ENCODE results near the gene LTB.

Gene LTB

DNA sequence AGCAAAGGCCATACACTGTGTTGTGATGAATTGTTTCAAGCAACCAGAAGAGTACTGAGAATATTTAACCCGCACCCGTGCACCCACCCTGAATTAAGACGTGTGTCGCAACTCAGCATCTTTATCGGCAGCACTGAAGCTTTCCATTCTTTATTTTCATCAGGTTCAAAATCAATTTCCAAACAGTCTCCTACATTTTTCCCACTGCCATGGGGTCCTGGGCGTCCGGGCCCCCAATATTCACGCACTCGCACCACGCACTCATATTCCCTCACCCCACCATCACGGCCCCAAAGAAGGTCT lies 1.8 kb downstream of the LTB start:
- H3K4me3 ChIP-seq (ENCODE audit: low read depth, low read length), result peak overlapping the region; percentile 86
- DNase-seq (ENCODE audit: low read depth), result no peak
- TF ChIP-seq, protein P1, sequence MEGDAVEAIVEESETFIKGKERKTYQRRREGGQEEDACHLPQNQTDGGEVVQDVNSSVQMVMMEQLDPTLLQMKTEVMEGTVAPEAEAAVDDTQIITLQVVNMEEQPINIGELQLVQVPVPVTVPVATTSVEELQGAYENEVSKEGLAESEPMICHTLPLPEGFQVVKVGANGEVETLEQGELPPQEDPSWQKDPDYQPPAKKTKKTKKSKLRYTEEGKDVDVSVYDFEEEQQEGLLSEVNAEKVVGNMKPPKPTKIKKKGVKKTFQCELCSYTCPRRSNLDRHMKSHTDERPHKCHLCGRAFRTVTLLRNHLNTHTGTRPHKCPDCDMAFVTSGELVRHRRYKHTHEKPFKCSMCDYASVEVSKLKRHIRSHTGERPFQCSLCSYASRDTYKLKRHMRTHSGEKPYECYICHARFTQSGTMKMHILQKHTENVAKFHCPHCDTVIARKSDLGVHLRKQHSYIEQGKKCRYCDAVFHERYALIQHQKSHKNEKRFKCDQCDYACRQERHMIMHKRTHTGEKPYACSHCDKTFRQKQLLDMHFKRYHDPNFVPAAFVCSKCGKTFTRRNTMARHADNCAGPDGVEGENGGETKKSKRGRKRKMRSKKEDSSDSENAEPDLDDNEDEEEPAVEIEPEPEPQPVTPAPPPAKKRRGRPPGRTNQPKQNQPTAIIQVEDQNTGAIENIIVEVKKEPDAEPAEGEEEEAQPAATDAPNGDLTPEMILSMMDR (conservative IDR thresholded peaks at IDR 0.05; ENCODE audit: low read depth, low read length), result no peak

DNA sequence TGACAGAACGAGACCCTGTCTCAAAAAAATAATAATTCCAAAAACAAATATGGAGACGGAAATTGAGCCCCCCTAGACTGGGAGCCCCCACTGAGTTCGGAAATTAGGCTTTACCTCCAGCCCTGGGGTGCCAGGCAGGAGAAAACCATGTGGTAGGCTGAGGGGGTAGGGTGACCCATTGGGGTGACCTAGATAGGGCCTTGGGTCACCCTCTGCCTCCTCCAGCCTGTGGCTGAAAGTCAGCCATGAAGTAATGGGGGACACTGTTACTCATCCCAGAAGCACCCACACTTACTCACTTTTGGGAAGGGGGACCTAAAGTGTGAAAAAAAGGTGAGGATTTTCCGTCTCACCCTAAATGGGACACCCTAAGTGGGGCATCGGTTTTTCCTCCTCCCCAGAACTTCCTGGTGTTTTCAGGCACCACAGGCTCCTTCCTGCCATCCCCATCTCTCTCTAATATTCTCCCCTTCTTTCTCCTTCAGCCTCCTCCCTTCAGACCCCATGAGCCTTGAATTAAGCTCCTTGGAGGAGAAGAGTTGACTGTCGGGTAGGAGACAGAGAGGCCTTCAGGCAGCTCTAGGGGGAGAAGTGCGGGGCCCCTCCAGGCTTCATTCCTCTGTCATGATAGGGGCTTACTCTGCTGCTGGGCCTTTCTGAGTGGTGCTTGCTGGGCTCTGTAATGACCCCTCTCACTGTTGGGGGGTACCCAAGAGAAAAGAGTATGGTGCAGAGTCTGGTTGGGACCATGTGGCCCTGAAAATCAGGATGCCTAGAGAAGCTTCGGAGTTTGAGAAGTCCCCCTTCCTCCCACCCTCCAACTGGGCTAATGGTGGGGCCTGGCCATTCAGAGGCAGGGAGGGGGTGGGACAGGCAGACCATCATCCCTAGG lies 2.4 kb downstream of the LTB start:
- TF ChIP-seq, protein P1 (conservative IDR thresholded peaks at IDR 0.05; ENCODE audit: low read depth, low read length), result no peak
- no peak for DNase-seq (ENCODE audit: low read depth)
- H3K4me3 ChIP-seq (ENCODE audit: low read depth, low read length), result no peak overlapping the region

DNA sequence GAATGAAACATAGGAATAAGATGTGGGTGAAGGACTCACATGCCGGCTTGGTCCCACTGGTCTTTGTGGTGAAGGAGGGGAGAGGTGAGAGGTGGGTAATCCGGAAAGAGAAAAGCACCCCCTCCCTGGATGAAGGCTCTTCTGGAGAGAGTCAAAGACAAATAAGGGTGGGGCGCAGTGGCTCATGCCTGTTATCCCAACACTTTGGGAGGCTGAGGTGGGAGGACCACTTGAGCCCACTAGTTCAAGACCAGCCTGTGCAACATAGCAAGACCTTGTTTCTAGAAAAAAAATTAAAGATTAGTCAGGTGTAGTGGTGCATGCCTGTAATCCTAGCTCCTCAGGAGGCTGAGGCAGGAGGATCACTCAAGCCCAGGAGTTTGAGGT lies 3.1 kb downstream of the LTB start:
- H3K4me3 ChIP-seq (ENCODE audit: low read depth, low read length), result no peak overlapping the region
- no peak for DNase-seq (ENCODE audit: low read depth)
- TF ChIP-seq, protein P1 (conservative IDR thresholded peaks at IDR 0.05; ENCODE audit: low read depth, low read length), result no peak

DNA sequence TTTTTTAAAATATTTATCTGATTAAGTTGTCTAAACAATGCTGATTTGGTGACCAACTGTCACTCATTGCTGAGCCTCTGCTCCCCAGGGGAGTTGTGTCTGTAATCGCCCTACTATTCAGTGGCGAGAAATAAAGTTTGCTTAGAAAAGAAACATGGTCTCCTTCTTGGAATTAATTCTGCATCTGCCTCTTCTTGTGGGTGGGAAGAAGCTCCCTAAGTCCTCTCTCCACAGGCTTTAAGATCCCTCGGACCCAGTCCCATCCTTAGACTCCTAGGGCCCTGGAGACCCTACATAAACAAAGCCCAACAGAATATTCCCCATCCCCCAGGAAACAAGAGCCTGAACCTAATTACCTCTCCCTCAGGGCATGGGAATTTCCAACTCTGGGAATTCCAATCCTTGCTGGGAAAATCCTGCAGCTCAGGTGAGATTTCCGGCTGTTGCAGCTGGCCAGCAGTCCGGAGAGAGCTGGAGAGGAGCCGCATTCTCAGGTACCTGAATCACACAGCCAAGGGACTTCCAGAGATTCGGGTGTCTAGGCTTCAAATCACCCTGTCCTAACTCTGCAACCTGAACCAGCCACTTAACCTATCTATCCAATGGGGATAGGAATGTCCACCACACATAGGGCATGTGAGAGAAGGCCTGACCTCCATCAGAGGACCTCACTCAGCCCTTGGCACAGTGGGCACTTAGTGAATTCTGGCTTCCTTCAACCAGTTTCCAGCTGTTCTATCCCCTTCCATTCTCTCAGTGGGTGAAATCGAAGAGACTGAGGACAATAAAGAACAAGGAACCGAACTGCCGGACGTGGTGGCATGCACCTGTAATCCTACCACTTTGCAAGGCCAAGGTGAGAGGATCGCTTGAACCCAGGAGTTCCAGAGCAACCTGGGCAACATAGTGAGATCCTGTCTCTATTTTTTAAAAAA lies 3.8 kb downstream of the LTB start:
- no peak for DNase-seq (ENCODE audit: low read depth)
- no peak overlapping the region for H3K4me3 ChIP-seq (ENCODE audit: low read depth, low read length)
- TF ChIP-seq, protein P1 (conservative IDR thresholded peaks at IDR 0.05; ENCODE audit: low read depth, low read length), result no peak

DNA sequence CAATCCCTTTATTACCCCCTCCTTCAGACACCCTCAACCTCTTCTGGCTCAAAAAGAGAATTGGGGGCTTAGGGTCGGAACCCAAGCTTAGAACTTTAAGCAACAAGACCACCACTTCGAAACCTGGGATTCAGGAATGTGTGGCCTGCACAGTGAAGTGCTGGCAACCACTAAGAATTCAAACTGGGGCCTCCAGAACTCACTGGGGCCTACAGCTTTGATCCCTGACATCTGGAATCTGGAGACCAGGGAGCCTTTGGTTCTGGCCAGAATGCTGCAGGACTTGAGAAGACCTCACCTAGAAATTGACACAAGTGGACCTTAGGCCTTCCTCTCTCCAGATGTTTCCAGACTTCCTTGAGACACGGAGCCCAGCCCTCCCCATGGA lies 4.7 kb downstream of the LTB start:
- TF ChIP-seq, protein P1 (conservative IDR thresholded peaks at IDR 0.05; ENCODE audit: low read depth, low read length), result no peak
- DNase-seq (ENCODE audit: low read depth), result no peak
- H3K4me3 ChIP-seq (ENCODE audit: low read depth, low read length), result no peak overlapping the region

DNA sequence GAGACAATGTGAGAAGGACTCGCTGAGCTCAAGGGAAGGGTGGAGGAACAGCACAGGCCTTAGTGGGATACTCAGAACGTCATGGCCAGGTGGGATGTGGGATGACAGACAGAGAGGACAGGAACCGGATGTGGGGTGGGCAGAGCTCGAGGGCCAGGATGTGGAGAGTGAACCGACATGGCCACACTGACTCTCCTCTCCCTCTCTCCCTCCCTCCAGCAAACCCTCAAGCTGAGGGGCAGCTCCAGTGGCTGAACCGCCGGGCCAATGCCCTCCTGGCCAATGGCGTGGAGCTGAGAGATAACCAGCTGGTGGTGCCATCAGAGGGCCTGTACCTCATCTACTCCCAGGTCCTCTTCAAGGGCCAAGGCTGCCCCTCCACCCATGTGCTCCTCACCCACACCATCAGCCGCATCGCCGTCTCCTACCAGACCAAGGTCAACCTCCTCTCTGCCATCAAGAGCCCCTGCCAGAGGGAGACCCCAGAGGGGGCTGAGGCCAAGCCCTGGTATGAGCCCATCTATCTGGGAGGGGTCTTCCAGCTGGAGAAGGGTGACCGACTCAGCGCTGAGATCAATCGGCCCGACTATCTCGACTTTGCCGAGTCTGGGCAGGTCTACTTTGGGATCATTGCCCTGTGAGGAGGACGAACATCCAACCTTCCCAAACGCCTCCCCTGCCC lies 5.2 kb downstream of the LTB start:
- TF ChIP-seq, protein P1 (conservative IDR thresholded peaks at IDR 0.05; ENCODE audit: low read depth, low read length), result no peak
- H3K4me3 ChIP-seq (ENCODE audit: low read depth, low read length), result no peak overlapping the region
- no peak for DNase-seq (ENCODE audit: low read depth)

Measured in choroid plexus epithelial cell (primary cell).